ENCODE results near the gene LZTS3. TPM values are rescaled to one million over a fixed set of nuclear protein-coding genes. Genes with fewer than 3 reads are reported as not detected.
"Not testable (repeated sequence)": the region's sequence is repeated elsewhere in the genome, so short reads cannot be mapped to it uniquely, and the experiment has no call there.

The LZTS3 gene
- total RNA-seq, 4 donors from 2014 or later: 4.4 to 9.7 (median 7.7) TPM

GRCh38 chr20:3157817-3158216 is 15.5 kb downstream of the LZTS3 start:
- peak in 1 of 2 donors; percentile 74 for DNase-seq (ENCODE audit: low spot score in 2 of 2)
- TF ChIP-seq POLR2A (IDR thresholded peaks at IDR 0.05) (no peak), CTCF (IDR thresholded peaks at IDR 0.05) (no peak)
- H3K4me3 ChIP-seq (ENCODE audit: low read depth, poor library complexity, severe bottlenecking): no peak overlapping the region
- WGBS, 2 donors: 76% methylated on average over 11 of the region's 11 CpGs
- intact Hi-C loops (cut with DNase I; ENCODE audit: low total_unique reads): no loop called here

- intact Hi-C loops (cut with DNase I; ENCODE audit: low total_unique reads): no loop called here
- WGBS, 2 donors: 52 to 59% methylated on average over 8 of the region's 8 CpGs
- H3K4me3 ChIP-seq (ENCODE audit: low read depth, poor library complexity, severe bottlenecking): no peak overlapping the region
- no peak for TF ChIP-seq CTCF (IDR thresholded peaks at IDR 0.05)
- no peak for TF ChIP-seq POLR2A (IDR thresholded peaks at IDR 0.05)
- no peak for DNase-seq (ENCODE audit: low spot score in 2 of 2)
Observed at GRCh38 chr20:3156811-3157619, 16.3 kb downstream of the LZTS3 start.

GRCh38 chr20:3152057-3152644 is 21.2 kb downstream of the LZTS3 start:
- H3K4me3 ChIP-seq (ENCODE audit: low read depth, poor library complexity, severe bottlenecking); DNase-seq (ENCODE audit: low spot score in 2 of 2); intact Hi-C loops (cut with DNase I; ENCODE audit: low total_unique reads): not testable (repeated sequence)
- WGBS, 2 donors: 86 to 88% methylated on average over 10 of the region's 10 CpGs

- TF ChIP-seq POLR2A (IDR thresholded peaks at IDR 0.05): no peak
- TF ChIP-seq CTCF (IDR thresholded peaks at IDR 0.05): no peak
- intact Hi-C loops (cut with DNase I; ENCODE audit: low total_unique reads): no loop called here
- no peak for DNase-seq (ENCODE audit: low spot score in 2 of 2)
- no peak overlapping the region for H3K4me3 ChIP-seq (ENCODE audit: low read depth, poor library complexity, severe bottlenecking)
Observed at GRCh38 chr20:3150908-3151307, 22.4 kb downstream of the LZTS3 start.

- intact Hi-C loops (cut with DNase I; ENCODE audit: low total_unique reads): no loop called here
- 87 to 88% methylated on average over 10 of the region's 10 CpGs for WGBS, 2 donors
Observed at GRCh38 chr20:3146732-3147341, 26.5 kb downstream of the LZTS3 start.

More at GRCh38 chr20:3146732-3147341, 26.5 kb downstream of the LZTS3 start:
- no peak overlapping the region for H3K4me3 ChIP-seq (ENCODE audit: low read depth, poor library complexity, severe bottlenecking)
- no peak for DNase-seq (ENCODE audit: low spot score in 2 of 2)
- no peak for TF ChIP-seq CTCF (IDR thresholded peaks at IDR 0.05)
- no peak for TF ChIP-seq POLR2A (IDR thresholded peaks at IDR 0.05)
